ENCODE measurements around the gene SVEP1. TPM values are rescaled to one million over a fixed set of nuclear protein-coding genes. Genes with fewer than 3 reads are reported as not detected.

The SVEP1 gene
- polyA plus RNA-seq, 1 experiment, result 34.8 TPM

- no peaks in the 10 kb centered on the region for H3K9me3 ChIP-seq (ENCODE audit: control insufficient read depth, insufficient read depth, low read length)
- ChIA-PET POLR2A (no interaction called here), CTCF (interaction anchor here (1.0 kb wide), 1 partner anchor 13 kb away, joined by 3 read pairs; no protein-coding TSS in a partner anchor)
- H3K4me3 ChIP-seq (ENCODE audit: low read depth, low read length), result no peak overlapping the region
- H3K27ac ChIP-seq (ENCODE audit: low read depth, low read length), result no peak overlapping the region
- H3K27me3 ChIP-seq (ENCODE audit: control insufficient read depth, insufficient read depth, low read length), result no peaks in the 10 kb centered on the region
- no peak for DNase-seq (ENCODE audit: low read depth, low spot score)
- TF ChIP-seq CTCF (IDR thresholded peaks at IDR 0.05; ENCODE audit: low read depth, low read length), result no peak
Observed at GRCh38 chr9:110327716-110328115, 251.8 kb downstream of the SVEP1 start.

- ChIA-PET CTCF (interaction anchor here (0.7 kb wide), 1 partner anchor 1664 kb away, joined by 4 read pairs; no protein-coding TSS in a partner anchor), POLR2A (no interaction called here)
- no peak for TF ChIP-seq CTCF (IDR thresholded peaks at IDR 0.05; ENCODE audit: low read depth, low read length)
- Histone ChIP-seq H3K27me3 (ENCODE audit: control insufficient read depth, insufficient read depth, low read length) (no peaks in the 10 kb centered on the region), H3K4me3 (ENCODE audit: low read depth, low read length) (no peak overlapping the region), H3K27ac (ENCODE audit: low read depth, low read length) (no peak overlapping the region), H3K9me3 (ENCODE audit: control insufficient read depth, insufficient read depth, low read length) (no peaks in the 10 kb centered on the region)
- DNase-seq (ENCODE audit: low read depth, low spot score), result no peak
Observed at GRCh38 chr9:110323818-110324217, 255.7 kb downstream of the SVEP1 start.

- Histone ChIP-seq H3K9me3 (ENCODE audit: control insufficient read depth, insufficient read depth, low read length) (no peaks in the 10 kb centered on the region), H3K4me3 (ENCODE audit: low read depth, low read length) (no peak overlapping the region), H3K27me3 (ENCODE audit: control insufficient read depth, insufficient read depth, low read length) (no peaks in the 10 kb centered on the region), H3K27ac (ENCODE audit: low read depth, low read length) (no peak overlapping the region)
- CTCF ChIA-PET, result no interaction called here
- DNase-seq (ENCODE audit: low read depth, low spot score), result no peak
- TF ChIP-seq CTCF (IDR thresholded peaks at IDR 0.05; ENCODE audit: low read depth, low read length), result no peak
- POLR2A ChIA-PET, result no interaction called here
Observed at GRCh38 chr9:110320651-110321445, 258.7 kb downstream of the SVEP1 start.

GRCh38 chr9:110319781-110320492, 259.6 kb downstream of the SVEP1 start:
- H3K9me3 ChIP-seq (ENCODE audit: control insufficient read depth, insufficient read depth, low read length), result no peaks in the 10 kb centered on the region
- no peak for TF ChIP-seq CTCF (IDR thresholded peaks at IDR 0.05; ENCODE audit: low read depth, low read length)
- ChIA-PET POLR2A (no interaction called here), CTCF (no interaction called here)
- no peak overlapping the region for H3K27ac ChIP-seq (ENCODE audit: low read depth, low read length)
- DNase-seq (ENCODE audit: low read depth, low spot score), result no peak
- H3K4me3 ChIP-seq (ENCODE audit: low read depth, low read length), result no peak overlapping the region
- H3K27me3 ChIP-seq (ENCODE audit: control insufficient read depth, insufficient read depth, low read length), result no peaks in the 10 kb centered on the region

GRCh38 chr9:110317911-110318310, 261.6 kb downstream of the SVEP1 start:
- no peak for TF ChIP-seq CTCF (IDR thresholded peaks at IDR 0.05; ENCODE audit: low read depth, low read length)
- Histone ChIP-seq H3K27me3 (ENCODE audit: control insufficient read depth, insufficient read depth, low read length) (no peaks in the 10 kb centered on the region), H3K4me3 (ENCODE audit: low read depth, low read length) (no peak overlapping the region), H3K27ac (ENCODE audit: low read depth, low read length) (no peak overlapping the region), H3K9me3 (ENCODE audit: control insufficient read depth, insufficient read depth, low read length) (no peaks in the 10 kb centered on the region)
- DNase-seq (ENCODE audit: low read depth, low spot score), result no peak
- ChIA-PET CTCF (no interaction called here), POLR2A (no interaction called here)
